Measurements from ENCODE around the gene COG6.

Gene COG6

GRCh38 chr13:39734952-39735351, 79.5 kb downstream of the COG6 start:
- Histone ChIP-seq H3K27ac (no peak overlapping the region), H3K36me3 (replicated peaks) (peaks cover 9% of the 10 kb centered on the region), H3K27me3 (replicated peaks) (no peaks in the 10 kb centered on the region), H3K4me3 (ENCODE audit: low read depth, low read length) (no peak overlapping the region)
- in situ Hi-C loops (cut with HindIII; ENCODE audit: low pct_ligation_motif_present, low sequenced_read_pairs) = no loop called here
- no peak for DNase-seq
- no peak for TF ChIP-seq CTCF (IDR thresholded peaks at IDR 0.05; ENCODE audit: low read depth, low read length, missing control alignments)

GRCh38 chr13:39737047-39737446, 81.6 kb downstream of the COG6 start:
- Histone ChIP-seq H3K4me3 (ENCODE audit: low read depth, low read length) (no peak overlapping the region), H3K27me3 (replicated peaks) (no peaks in the 10 kb centered on the region), H3K27ac (no peak overlapping the region), H3K36me3 (replicated peaks) (peaks cover 14% of the 10 kb centered on the region)
- in situ Hi-C loops (cut with HindIII; ENCODE audit: low pct_ligation_motif_present, low sequenced_read_pairs) = no loop called here
- no peak for TF ChIP-seq CTCF (IDR thresholded peaks at IDR 0.05; ENCODE audit: low read depth, low read length, missing control alignments)
- no peak for DNase-seq

- no peak for TF ChIP-seq CTCF (IDR thresholded peaks at IDR 0.05; ENCODE audit: low read depth, low read length, missing control alignments)
- Histone ChIP-seq H3K27me3 (replicated peaks) (no peaks in the 10 kb centered on the region), H3K36me3 (replicated peaks) (peaks cover 12% of the 10 kb centered on the region), H3K27ac (no peak overlapping the region), H3K4me3 (ENCODE audit: low read depth, low read length) (no peak overlapping the region)
- no peak for DNase-seq
- in situ Hi-C loops (cut with HindIII; ENCODE audit: low pct_ligation_motif_present, low sequenced_read_pairs) = no loop called here
Observed at GRCh38 chr13:39740761-39741160, 85.3 kb downstream of the COG6 start.

GRCh38 chr13:39748961-39749360, 93.5 kb downstream of the COG6 start:
- in situ Hi-C loops (cut with HindIII; ENCODE audit: low pct_ligation_motif_present, low sequenced_read_pairs) = no loop called here
- TF ChIP-seq CTCF (IDR thresholded peaks at IDR 0.05; ENCODE audit: low read depth, low read length, missing control alignments) = no peak
- no peak for DNase-seq
- Histone ChIP-seq H3K4me3 (ENCODE audit: low read depth, low read length) (no peak overlapping the region), H3K27me3 (replicated peaks) (no peaks in the 10 kb centered on the region), H3K36me3 (replicated peaks) (no peaks in the 10 kb centered on the region), H3K27ac (no peak overlapping the region)

GRCh38 chr13:39749528-39749927, 94.1 kb downstream of the COG6 start:
- no peaks in the 10 kb centered on the region for H3K27me3 ChIP-seq (replicated peaks)
- TF ChIP-seq CTCF (IDR thresholded peaks at IDR 0.05; ENCODE audit: low read depth, low read length, missing control alignments) = no peak
- no peak overlapping the region for H3K4me3 ChIP-seq (ENCODE audit: low read depth, low read length)
- H3K36me3 ChIP-seq (replicated peaks) = no peaks in the 10 kb centered on the region
- no peak overlapping the region for H3K27ac ChIP-seq
- no peak for DNase-seq
- in situ Hi-C loops (cut with HindIII; ENCODE audit: low pct_ligation_motif_present, low sequenced_read_pairs) = no loop called here

GRCh38 chr13:39751805-39752204, 96.3 kb downstream of the COG6 start:
- in situ Hi-C loops (cut with HindIII; ENCODE audit: low pct_ligation_motif_present, low sequenced_read_pairs) = no loop called here
- Histone ChIP-seq H3K4me3 (ENCODE audit: low read depth, low read length) (no peak overlapping the region), H3K27me3 (replicated peaks) (no peaks in the 10 kb centered on the region), H3K36me3 (replicated peaks) (no peaks in the 10 kb centered on the region), H3K27ac (no peak overlapping the region)
- DNase-seq = no peak
- TF ChIP-seq CTCF (IDR thresholded peaks at IDR 0.05; ENCODE audit: low read depth, low read length, missing control alignments) = no peak
